Measurements from ENCODE around the gene AEBP2. TPM values are rescaled to one million over a fixed set of nuclear protein-coding genes. Genes with fewer than 3 reads are reported as not detected.

AEBP2 gene
- total and polyA plus RNA-seq, 2 donors (not counting 3 experiments of a cell fraction or from before 2014, with no cell fraction given), result 8.8 to 42.2 TPM

DNA sequence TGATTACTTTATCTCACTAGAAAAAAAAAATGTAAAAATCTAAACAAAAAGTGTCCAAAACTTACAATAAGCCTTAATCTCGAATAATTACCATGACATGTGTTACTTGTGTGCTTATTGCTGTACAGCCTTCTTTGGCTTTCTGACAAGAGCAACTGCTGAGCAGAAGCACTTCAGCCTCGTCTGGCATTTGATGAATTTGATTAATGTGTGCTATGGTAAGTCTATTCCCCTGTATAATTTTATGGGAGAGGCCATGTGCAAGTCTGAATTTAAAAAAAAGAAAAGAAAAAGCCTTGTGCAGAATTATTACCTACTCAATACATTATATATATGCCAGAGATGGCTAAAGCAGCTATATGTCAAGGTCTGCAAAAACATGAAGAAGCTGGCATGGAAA, 113.9 kb downstream of the AEBP2 start:
- no peak for FAIRE-seq
- intact Hi-C loops (cut with micrococcal nuclease), result no loop called here
- H3K27ac ChIP-seq (ENCODE audit: insufficient read depth, low read depth, low read length), result no peak overlapping the region

More for the DNA sequence above, 113.9 kb downstream of the AEBP2 start:
- Histone ChIP-seq H3K27me3 (ENCODE audit: control insufficient read depth in 2 of 2, insufficient read depth in 2 of 2, low read length in 2 of 2) (no peaks in the 10 kb centered on the region), H4K20me1 (replicated peaks; ENCODE audit: control insufficient read depth, extremely low read depth, insufficient read depth, low read length) (no peaks in the 10 kb centered on the region), H3K79me2 (ENCODE audit: control insufficient read depth, insufficient read depth, low read length) (no peaks in the 10 kb centered on the region), H3K9ac (replicated peaks; ENCODE audit: extremely low read depth, insufficient read depth, low read length) (no peak overlapping the region), H3K36me3 (ENCODE audit: control insufficient read depth in 2 of 2, extremely low read depth in 1 of 2, insufficient read depth in 2 of 2, low read length in 2 of 2) (no peaks in the 10 kb centered on the region), H3K4me1 (ENCODE audit: control insufficient read depth, extremely low read depth, insufficient read depth, low read length) (no peaks in the 10 kb centered on the region), H2AFZ (ENCODE audit: low read depth, low read length) (no peak overlapping the region), H3K9me1 (replicated peaks; ENCODE audit: control insufficient read depth, extremely low read depth, insufficient read depth, low read length) (no peaks in the 10 kb centered on the region), H3K4me3 (replicated peaks in 1 of 3; ENCODE audit: insufficient read depth in 1 of 3, low read depth in 1 of 3, low read length in 3 of 3) (no peak overlapping the region), H3K4me2 (ENCODE audit: insufficient read depth, low read length) (no peak overlapping the region), H3K9me3 (replicated peaks; ENCODE audit: control insufficient read depth, insufficient read depth, low read length) (no peaks in the 10 kb centered on the region)
- CTCF ChIA-PET, result interaction anchor here (0.7 kb wide), 1 partner anchor 12 kb away, joined by 4 read pairs; no protein-coding TSS in a partner anchor
- POLR2A ChIA-PET, result no interaction called here
- no TSS peak for BruUV-seq (replicated peaks)
- DNase-seq (ENCODE audit: low read depth, low spot score), result no peak
- dilution Hi-C loops (cut with MboI; ENCODE audit: extremely low pct_ligation_motif_present, low sequenced_read_pairs), result no loop called here
- TF ChIP-seq FOS (IDR thresholded peaks at IDR 0.05; ENCODE audit: borderline replicate concordance, insufficient read depth, low read length) (no peak), POLR2AphosphoS5 (IDR thresholded peaks at IDR 0.05; ENCODE audit: insufficient read depth, low read depth, low read length) (no peak), EZH2 (IDR thresholded peaks at IDR 0.05; ENCODE audit: borderline replicate concordance, low read depth, low read length, severe bottlenecking) (no peak), POLR2A (IDR thresholded peaks at IDR 0.05; ENCODE audit: low read depth, low read length) (no peak), JUN (IDR thresholded peaks at IDR 0.05; ENCODE audit: borderline replicate concordance, insufficient read depth, insufficient read length, low read depth) (no peak), MYC (IDR thresholded peaks at IDR 0.05; ENCODE audit: low read depth, low read length) (no peak), GATA2 (IDR thresholded peaks at IDR 0.05; ENCODE audit: insufficient read depth, insufficient read length, low read depth, low read length) (no peak)
- TF ChIP-seq, protein P1, sequence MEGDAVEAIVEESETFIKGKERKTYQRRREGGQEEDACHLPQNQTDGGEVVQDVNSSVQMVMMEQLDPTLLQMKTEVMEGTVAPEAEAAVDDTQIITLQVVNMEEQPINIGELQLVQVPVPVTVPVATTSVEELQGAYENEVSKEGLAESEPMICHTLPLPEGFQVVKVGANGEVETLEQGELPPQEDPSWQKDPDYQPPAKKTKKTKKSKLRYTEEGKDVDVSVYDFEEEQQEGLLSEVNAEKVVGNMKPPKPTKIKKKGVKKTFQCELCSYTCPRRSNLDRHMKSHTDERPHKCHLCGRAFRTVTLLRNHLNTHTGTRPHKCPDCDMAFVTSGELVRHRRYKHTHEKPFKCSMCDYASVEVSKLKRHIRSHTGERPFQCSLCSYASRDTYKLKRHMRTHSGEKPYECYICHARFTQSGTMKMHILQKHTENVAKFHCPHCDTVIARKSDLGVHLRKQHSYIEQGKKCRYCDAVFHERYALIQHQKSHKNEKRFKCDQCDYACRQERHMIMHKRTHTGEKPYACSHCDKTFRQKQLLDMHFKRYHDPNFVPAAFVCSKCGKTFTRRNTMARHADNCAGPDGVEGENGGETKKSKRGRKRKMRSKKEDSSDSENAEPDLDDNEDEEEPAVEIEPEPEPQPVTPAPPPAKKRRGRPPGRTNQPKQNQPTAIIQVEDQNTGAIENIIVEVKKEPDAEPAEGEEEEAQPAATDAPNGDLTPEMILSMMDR (IDR thresholded peaks at IDR 0.05; ENCODE audit: extremely low read depth in 1 of 2, insufficient read depth in 1 of 2, low read depth in 1 of 2, low read length in 2 of 2), result no peak
- TF ChIP-seq, protein P2, sequence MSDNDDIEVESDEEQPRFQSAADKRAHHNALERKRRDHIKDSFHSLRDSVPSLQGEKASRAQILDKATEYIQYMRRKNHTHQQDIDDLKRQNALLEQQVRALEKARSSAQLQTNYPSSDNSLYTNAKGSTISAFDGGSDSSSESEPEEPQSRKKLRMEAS (IDR thresholded peaks at IDR 0.05; ENCODE audit: insufficient read depth, insufficient read length), result no peak

All from endothelial cell of umbilical vein (primary cell).